Activated CD4-positive, alpha-beta T cell treated with anti-CD3 and anti-CD28 coated beads, Interleukin-2, amount 50 U/mL, for 24 hours (primary cell): ENCODE measurements around the gene RBM17.
A peak's percentile ranks its signal among the peaks of the same experiment; 100 is the strongest.
"Not testable (repeated sequence)": the region's sequence is repeated elsewhere in the genome, so short reads cannot be mapped to it uniquely, and the experiment has no call there.

Experiments used
- DNase-seq, 2 donors: peaks; one replicate each; pipeline ENCODE4 v3.0.0-alpha.2; 2020; ENCODE audit warnings: low read depth in 1 of 2, low spot score in 1 of 2

RBM17 gene

DNA sequence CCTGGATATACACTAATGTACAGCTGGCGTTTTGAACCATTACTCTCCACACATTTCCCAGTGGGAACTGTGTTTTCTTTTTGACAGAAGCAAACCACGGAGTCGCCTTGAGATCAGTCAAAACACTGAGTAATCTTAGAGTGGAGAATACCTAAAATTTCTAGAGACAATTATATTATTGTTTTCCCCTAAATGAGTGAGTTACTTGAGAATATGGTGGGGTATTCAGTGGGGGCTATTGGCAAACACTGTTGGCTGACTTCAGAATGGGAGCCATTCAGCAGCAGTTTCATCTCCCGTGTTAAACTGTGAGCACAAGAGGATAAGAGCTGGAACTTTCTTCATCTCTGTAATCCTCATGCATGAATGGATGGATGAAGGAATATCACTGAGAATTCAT is 32.9 kb upstream of the RBM17 start:
- no peak for DNase-seq

- no peak for DNase-seq
Measured at GRCh38 chr10:6056411-6057135, 32.3 kb upstream of the RBM17 start.

DNA sequence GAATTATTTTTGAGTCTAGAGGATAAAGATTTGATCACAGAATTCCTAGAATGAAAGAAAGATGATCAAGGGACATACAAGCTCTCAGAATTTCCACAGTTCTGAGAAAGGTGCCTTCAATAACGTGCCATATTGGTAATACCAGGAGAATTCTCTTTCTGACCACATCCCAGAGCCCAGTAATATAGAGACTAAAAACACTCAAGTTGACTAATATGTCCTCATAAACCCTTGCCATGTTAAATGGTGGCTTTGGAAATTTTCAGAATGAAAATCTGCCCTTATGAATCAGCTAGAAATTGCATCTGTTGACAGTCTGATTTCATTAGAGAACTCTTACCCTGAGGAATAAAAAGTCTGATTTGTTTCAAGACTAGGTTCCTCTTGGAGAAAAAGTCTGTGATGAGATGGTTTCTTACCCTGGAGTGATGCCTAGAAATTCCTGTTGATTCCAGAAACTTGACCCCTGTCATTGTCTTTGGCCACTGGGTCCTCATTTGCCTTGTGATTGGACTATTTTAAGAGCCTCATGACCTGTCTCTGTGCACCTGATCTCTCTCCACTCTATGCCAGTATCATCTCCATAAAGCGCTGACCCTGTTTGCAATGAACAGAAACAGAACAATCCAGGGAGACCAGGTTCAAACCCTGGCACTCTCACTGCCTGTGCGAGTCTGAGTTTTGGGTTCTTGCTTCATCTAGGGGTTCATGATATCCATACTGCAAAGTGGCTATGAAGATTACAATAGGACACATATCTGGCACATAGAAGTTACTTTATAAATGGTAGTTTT is 30.0 kb upstream of the RBM17 start:
- no peak for DNase-seq

DNA sequence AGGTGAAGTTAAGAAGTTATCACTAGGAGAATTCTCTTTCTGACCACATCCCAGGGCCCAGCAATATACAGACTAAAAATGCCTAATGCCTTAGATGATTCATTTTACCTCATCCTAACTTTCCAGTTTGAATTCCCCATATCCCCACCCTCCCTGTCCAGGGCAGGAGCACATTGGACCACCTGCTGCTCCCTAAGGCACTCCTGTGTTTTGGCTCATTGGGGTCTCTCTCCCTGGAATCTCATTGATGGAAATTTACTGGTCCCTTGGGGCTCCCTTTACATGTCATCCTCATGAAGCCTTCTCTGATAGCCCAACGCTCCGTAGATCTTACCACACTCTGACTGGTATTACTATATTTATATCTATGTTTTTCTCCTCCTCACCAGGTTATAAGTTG is 29.3 kb upstream of the RBM17 start:
- DNase-seq = no peak

- no peak for DNase-seq
Measured at GRCh38 chr10:6061056-6061455, 27.8 kb upstream of the RBM17 start.

GRCh38 chr10:6062101-6062771 is 26.6 kb upstream of the RBM17 start, which contains the start of gene IL2RA:
Gene IL2RA, minus strand, starts transcription at chr10:6062367. Its CDS starts 216 bp downstream, at chr10:6062151.
- peak; percentile 67 to 73 for DNase-seq

- no peak for DNase-seq
Measured at GRCh38 chr10:6064119-6064518, 24.7 kb upstream of the RBM17 start.

- DNase-seq = not testable (repeated sequence)
Measured at GRCh38 chr10:6064726-6065125, 24.1 kb upstream of the RBM17 start.

- no peak for DNase-seq
Measured at GRCh38 chr10:6065406-6065805, 23.4 kb upstream of the RBM17 start.

DNA sequence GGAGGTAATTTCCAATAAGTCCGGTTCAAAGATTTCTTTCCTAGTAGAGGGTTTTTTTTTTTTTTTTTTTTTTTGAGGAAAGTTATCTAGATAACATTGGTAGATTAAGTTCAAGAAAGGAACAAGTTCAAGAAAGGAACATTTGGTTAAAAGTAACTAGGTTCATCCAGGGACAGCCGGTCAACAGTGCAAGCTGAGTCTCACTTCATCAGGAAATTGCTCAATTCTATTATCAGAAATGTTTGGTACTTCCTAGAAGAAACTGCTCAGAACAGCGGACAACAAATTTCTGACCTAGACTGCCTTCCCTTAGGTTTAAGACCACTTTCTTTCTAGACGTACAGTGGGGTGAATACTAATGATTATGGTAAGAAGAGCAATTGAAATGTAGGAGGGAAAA is 23.0 kb upstream of the RBM17 start:
- no peak for DNase-seq

GRCh38 chr10:6067457-6067856 is 21.4 kb upstream of the RBM17 start:
- DNase-seq = no peak

DNA sequence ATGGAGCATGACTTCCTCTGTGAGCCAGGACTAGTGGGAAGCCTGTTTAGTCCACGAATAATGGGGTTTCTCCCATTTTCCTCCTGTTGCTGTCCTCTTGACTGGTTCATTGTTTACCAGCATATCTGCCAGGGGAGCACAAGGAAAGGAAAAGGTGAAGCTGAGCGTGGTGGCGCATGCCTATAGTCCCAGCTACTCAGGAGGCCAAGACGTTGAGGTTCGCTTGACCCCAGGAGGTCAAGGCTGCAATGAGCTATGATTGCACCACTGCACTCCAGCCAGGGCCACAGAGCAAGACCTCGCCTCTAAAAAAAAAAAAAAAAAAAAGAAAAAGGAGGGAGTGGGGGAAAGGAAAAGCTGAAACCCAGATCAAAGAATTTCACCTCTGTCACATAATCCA is 20.8 kb upstream of the RBM17 start:
- DNase-seq = no peak

- DNase-seq = no peak
Measured at GRCh38 chr10:6068422-6068821, 20.4 kb upstream of the RBM17 start.

DNA sequence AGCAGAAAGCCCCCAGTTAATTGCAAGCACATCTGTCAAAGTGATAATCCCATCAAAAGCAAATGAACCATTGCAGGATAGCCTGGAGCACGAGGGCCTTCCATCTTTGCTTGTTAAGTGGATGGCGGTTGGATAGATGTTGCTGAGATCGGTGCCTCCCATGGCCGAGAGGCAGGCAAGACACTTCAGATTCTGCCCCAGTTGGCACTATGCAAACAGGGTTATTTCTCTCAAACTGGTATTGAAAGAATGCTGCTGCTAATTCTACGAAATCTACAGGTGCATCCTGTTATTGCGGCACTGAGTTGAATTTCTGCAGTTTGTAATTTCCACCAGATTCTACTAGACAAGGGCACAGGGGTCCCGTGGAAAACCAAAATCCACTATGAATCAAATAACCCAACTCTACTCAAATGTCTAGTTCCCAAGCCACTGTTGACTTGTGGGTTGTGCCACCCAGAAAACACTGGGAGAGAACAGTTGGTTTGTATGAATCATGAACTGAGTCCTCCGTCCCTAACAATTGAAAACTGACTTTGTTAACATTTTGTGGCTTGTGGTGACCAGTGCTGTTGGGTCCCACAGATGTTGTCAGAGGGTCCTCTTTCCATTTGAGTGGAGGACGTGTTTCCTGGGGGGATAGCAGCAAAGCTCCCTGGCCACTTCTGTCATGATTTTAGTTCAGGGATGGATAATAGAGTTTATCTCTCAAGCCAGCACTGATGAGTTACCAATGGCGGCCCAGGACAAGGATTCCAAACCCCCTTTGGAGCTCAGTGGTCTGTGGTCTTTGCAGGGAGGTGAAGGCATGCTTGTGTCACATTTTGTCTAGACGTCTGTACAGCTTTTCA is 19.5 kb upstream of the RBM17 start:
- no peak for DNase-seq

- DNase-seq = peak in 1 of 2 donors; percentile 83
Measured at GRCh38 chr10:6070660-6071059, 18.2 kb upstream of the RBM17 start.

GRCh38 chr10:6071181-6072175 is 17.4 kb upstream of the RBM17 start:
- DNase-seq = no peak

DNA sequence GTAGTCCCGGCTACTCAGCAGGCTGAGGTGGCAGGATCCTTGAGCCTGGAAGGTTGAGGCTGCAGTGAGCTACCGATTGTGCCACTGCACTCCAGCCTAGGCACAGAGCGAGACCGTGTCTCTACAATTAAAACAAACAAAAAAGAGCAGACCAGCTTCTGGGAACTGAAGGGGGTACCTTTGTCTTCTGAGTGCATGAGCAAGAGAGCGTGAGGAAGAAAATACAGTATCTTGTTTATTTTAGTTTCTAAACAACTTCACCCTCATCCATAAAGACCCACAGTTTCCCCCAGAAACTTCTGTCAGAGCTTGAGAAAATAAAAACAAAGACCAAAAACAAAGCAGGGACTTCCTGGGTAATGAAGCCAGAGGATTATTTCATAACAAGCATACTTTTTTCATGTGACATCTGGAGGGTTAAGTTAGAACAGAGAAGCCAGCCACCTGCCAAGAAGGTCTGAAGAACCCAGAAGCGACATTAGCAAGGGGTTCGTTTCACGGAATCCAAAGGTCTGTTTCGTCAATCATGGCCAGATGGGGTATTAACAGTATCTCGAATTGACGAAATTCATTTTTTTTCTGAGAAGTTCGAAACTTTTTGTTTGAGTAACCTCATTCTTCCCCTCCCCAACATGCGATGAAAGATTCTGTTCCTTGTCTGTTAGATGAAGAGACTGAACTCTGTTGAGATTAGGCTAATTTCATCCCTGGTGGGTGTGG is 16.5 kb upstream of the RBM17 start:
- no peak for DNase-seq

DNA sequence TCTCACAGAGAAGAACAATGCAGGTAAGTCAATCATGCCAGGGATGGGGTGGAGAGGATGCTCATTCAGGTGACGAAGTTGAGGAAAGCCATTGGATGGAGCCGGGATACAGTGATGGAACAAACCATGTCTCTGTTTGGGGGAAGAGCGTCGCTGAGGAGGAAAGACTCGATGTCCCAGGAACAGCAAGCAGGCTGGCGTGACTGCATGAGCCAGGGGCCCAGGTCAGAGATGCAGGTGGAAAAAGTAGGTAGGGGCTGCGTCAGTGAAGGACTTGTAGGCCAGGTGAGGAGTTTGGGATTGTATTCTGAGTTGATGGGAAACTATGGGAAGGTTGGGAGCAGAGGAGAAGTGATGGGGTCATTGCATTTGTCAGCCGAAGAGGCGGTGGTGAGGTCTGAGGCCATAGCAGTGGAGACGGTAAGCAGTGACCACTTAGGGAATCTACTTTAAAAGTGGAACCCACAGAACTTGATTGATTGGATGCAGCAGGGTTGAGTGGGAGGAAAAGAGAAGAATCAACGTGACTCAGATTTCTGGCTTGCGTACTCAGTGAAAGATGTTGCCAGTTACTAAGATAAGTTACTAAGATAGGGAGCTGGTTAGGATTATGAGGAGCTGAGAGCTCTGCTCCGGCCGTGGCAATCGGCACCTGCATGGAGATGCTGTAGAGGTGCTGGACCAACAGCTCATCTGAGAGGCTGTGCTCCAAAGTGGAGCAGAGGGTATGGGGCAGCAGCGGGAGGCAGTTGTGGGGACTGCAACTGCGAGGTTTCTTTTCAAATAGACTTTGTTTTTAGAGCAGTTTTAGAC is 14.1 kb upstream of the RBM17 start:
- no peak for DNase-seq
